Nephron progenitor cell (in vitro differentiated cells): Measurements from ENCODE around the gene ATP5MK.

ENCODE experiments used
- DNase-seq: peaks from one replicate; pipeline ENCODE4 v3.0.0; 2021
- H3K27ac Mint-ChIP-seq: 2 replicates; pipeline ENCODE4 v1.8.0; 2021; ENCODE audit warnings: mild to moderate bottlenecking, moderate library complexity, mixed read lengths
- H3K27me3 Mint-ChIP-seq: 2 replicates; pipeline ENCODE4 v1.8.0; 2021; ENCODE audit warnings: mild to moderate bottlenecking, low read depth, mixed read lengths; ENCODE audit not compliant: poor library complexity
- H3K36me3 Mint-ChIP-seq: 2 replicates; pipeline ENCODE4 v1.8.0; 2021; ENCODE audit warnings: low read depth, mixed read lengths
- H3K4me1 Mint-ChIP-seq: 2 replicates; pipeline ENCODE4 v1.8.0; 2021; ENCODE audit warnings: mixed read lengths
- H3K4me3 Mint-ChIP-seq: 2 replicates; pipeline ENCODE4 v1.8.0; 2021; ENCODE audit warnings: mild to moderate bottlenecking, moderate library complexity, mixed read lengths
- H3K9me3 Mint-ChIP-seq: 2 replicates; pipeline ENCODE4 v1.8.0; 2021; ENCODE audit warnings: mild to moderate bottlenecking, moderate library complexity, mixed read lengths
- CTCF ChIP-seq: fragments of 200-600 bp; sonication (generic); IDR thresholded peaks from 2 replicates; pipeline ENCODE4 v1.5.0; 2021; ENCODE audit warnings: antibody characterized with exemption

ATP5MK gene

GRCh38 chr10:103396067-103396788 is at the start of gene ATP5MK, which contains the start of gene PDCD11:
TSS of gene ATP5MK (minus strand) at chr10:103396475. CDS start at chr10:103392457, 4,018 bp downstream.
TSS of gene PDCD11 (plus strand) at chr10:103396626. CDS start at chr10:103398427, 1,801 bp downstream.
- H3K9me3 Mint-ChIP-seq: no peaks in the 10 kb centered on the region
- peak within 1 kb of the TSS; percentile 100 for H3K4me3 Mint-ChIP-seq
- H3K4me1 Mint-ChIP-seq: peaks cover 57% of the 10 kb centered on the region
- TF ChIP-seq CTCF: no peak
- DNase-seq: peak; percentile 95
- H3K36me3 Mint-ChIP-seq: peaks cover 53% of the 10 kb centered on the region
- H3K27ac Mint-ChIP-seq: peak within 1 kb of the TSS; percentile 99
- peaks cover 5% of the 10 kb centered on the region for H3K27me3 Mint-ChIP-seq

GRCh38 chr10:103445366-103445765 is 49.1 kb upstream of the ATP5MK start:
- Mint-ChIP-seq H3K9me3 (no peaks in the 10 kb centered on the region), H3K27me3 (peaks cover 5% of the 10 kb centered on the region), H3K4me3 (no peak overlapping the region), H3K36me3 (peaks cover 47% of the 10 kb centered on the region), H3K4me1 (peaks cover 10% of the 10 kb centered on the region), H3K27ac (peak overlapping the region; percentile 76)
- TF ChIP-seq CTCF: no peak
- DNase-seq: no peak

- Mint-ChIP-seq H3K36me3 (peaks cover 54% of the 10 kb centered on the region), H3K27ac (no peak overlapping the region), H3K4me3 (no peak overlapping the region), H3K9me3 (no peaks in the 10 kb centered on the region), H3K4me1 (peaks cover 2% of the 10 kb centered on the region), H3K27me3 (peaks cover 2% of the 10 kb centered on the region)
- TF ChIP-seq CTCF: no peak
- no peak for DNase-seq
These were observed 48.2 kb upstream of the ATP5MK start for GRCh38 chr10:103444478-103444877.

GRCh38 chr10:103443475-103444185 is 47.4 kb upstream of the ATP5MK start:
- no peaks in the 10 kb centered on the region for H3K4me1 Mint-ChIP-seq
- H3K36me3 Mint-ChIP-seq: peaks cover 51% of the 10 kb centered on the region

GRCh38 chr10:103442031-103442461 is 45.8 kb upstream of the ATP5MK start:
- no peak for TF ChIP-seq CTCF
- H3K27ac Mint-ChIP-seq: peak overlapping the region; percentile 54
- H3K9me3 Mint-ChIP-seq: no peaks in the 10 kb centered on the region
- H3K36me3 Mint-ChIP-seq: peaks cover 53% of the 10 kb centered on the region
- no peak for DNase-seq
- no peaks in the 10 kb centered on the region for H3K4me1 Mint-ChIP-seq
- peaks cover 2% of the 10 kb centered on the region for H3K27me3 Mint-ChIP-seq
- H3K4me3 Mint-ChIP-seq: no peak overlapping the region

More at GRCh38 chr10:103443475-103444185, 47.4 kb upstream of the ATP5MK start:
- peaks cover 2% of the 10 kb centered on the region for H3K27me3 Mint-ChIP-seq
- no peak for DNase-seq
- TF ChIP-seq CTCF: no peak
- no peak overlapping the region for H3K4me3 Mint-ChIP-seq
- peak overlapping the region; percentile 17 for H3K27ac Mint-ChIP-seq
- no peaks in the 10 kb centered on the region for H3K9me3 Mint-ChIP-seq
